ENCODE results near the gene THTPA.
"Not testable (repeated sequence)": the region's sequence is repeated elsewhere in the genome, so short reads cannot be mapped to it uniquely, and the experiment has no call there.

The THTPA gene

GRCh38 chr14:23608454-23608853 is 52.4 kb downstream of the THTPA start:
- no peak for DNase-seq (ENCODE audit: low read depth, low spot score)

GRCh38 chr14:23609001-23609400 is 52.9 kb downstream of the THTPA start:
- no peak overlapping the region for H3K27ac ChIP-seq
- no peak for DNase-seq (ENCODE audit: low read depth, low spot score)

More at GRCh38 chr14:23608454-23608853, 52.4 kb downstream of the THTPA start:
- no peak overlapping the region for H3K27ac ChIP-seq

- not testable (repeated sequence) for DNase-seq (ENCODE audit: low read depth, low spot score); H3K27ac ChIP-seq
These were observed 53.5 kb downstream of the THTPA start for GRCh38 chr14:23609411-23610089.
